H54 (cell line): ENCODE measurements around the gene AGAP3.

ENCODE experiments used
- DNase-seq: peaks from one replicate; pipeline ENCODE4 v3.0.0; 2011; ENCODE audit warnings: low spot score, mixed read lengths; ENCODE audit not compliant: insufficient read length
- FAIRE-seq: peaks from 3 replicates; lab custom pipeline; 2011; peaks lifted over from hg19 to GRCh38; lab: Jason Lieb, UNC
- POLR2A ChIP-seq: IDR thresholded peaks from 2 replicates; pipeline ENCODE4 v1.6.1; 2011; ENCODE audit warnings: low read depth, mild to moderate bottlenecking, low read length

Gene AGAP3

GRCh38 chr7:151118108-151119054 is 32.1 kb downstream of the AGAP3 start:
- DNase-seq (no peak), FAIRE-seq (no peak)
- no peak for TF ChIP-seq POLR2A

- TF ChIP-seq POLR2A: no peak
- no peak for DNase-seq
- no peak for FAIRE-seq
Measured at GRCh38 chr7:151119055-151119415, 32.8 kb downstream of the AGAP3 start.

GRCh38 chr7:151119902-151120301 is 33.6 kb downstream of the AGAP3 start:
- FAIRE-seq (no peak), DNase-seq (no peak)
- TF ChIP-seq POLR2A: no peak

- no peak for FAIRE-seq
- no peak for TF ChIP-seq POLR2A
Measured at GRCh38 chr7:151120896-151121295, 34.6 kb downstream of the AGAP3 start.

GRCh38 chr7:151121380-151122170 is 35.3 kb downstream of the AGAP3 start:
- TF ChIP-seq POLR2A: no peak
- FAIRE-seq (no peak), DNase-seq (no peak)

More at GRCh38 chr7:151120896-151121295, 34.6 kb downstream of the AGAP3 start:
- DNase-seq: no peak

- no peak for TF ChIP-seq POLR2A
- no peak for FAIRE-seq
- DNase-seq: no peak
Measured at GRCh38 chr7:151122276-151122675, 36.0 kb downstream of the AGAP3 start.

GRCh38 chr7:151122796-151123157 is 36.5 kb downstream of the AGAP3 start:
- TF ChIP-seq POLR2A: no peak
- DNase-seq (no peak), FAIRE-seq (no peak)

GRCh38 chr7:151123158-151123821 is 37.0 kb downstream of the AGAP3 start:
- DNase-seq: no peak
- FAIRE-seq: no peak
- TF ChIP-seq POLR2A: no peak

GRCh38 chr7:151123822-151124464 is 37.7 kb downstream of the AGAP3 start:
- FAIRE-seq (peak; percentile 76), DNase-seq (peak; percentile 99)
- TF ChIP-seq POLR2A: 0 out of 2 replicates have a peak, but pooled peaks have one; percentile 12

GRCh38 chr7:151124481-151124880 is 38.2 kb downstream of the AGAP3 start:
- no peak for TF ChIP-seq POLR2A
- no peak for DNase-seq
- FAIRE-seq: no peak

GRCh38 chr7:151124899-151125399 is 38.7 kb downstream of the AGAP3 start:
- FAIRE-seq (no peak), DNase-seq (no peak)
- TF ChIP-seq POLR2A: no peak

GRCh38 chr7:151125470-151125845 is 39.2 kb downstream of the AGAP3 start:
- no peak for FAIRE-seq
- no peak for DNase-seq
- no peak for TF ChIP-seq POLR2A

GRCh38 chr7:151125846-151126481 is 39.7 kb downstream of the AGAP3 start:
- TF ChIP-seq POLR2A: no peak
- DNase-seq (no peak), FAIRE-seq (no peak)
